ENCODE measurements around the gene FLNA.
A peak's percentile ranks its signal among the peaks of the same experiment; 100 is the strongest.
"Not testable (repeated sequence)": the region's sequence is repeated elsewhere in the genome, so short reads cannot be mapped to it uniquely, and the experiment has no call there.

The FLNA gene

DNA sequence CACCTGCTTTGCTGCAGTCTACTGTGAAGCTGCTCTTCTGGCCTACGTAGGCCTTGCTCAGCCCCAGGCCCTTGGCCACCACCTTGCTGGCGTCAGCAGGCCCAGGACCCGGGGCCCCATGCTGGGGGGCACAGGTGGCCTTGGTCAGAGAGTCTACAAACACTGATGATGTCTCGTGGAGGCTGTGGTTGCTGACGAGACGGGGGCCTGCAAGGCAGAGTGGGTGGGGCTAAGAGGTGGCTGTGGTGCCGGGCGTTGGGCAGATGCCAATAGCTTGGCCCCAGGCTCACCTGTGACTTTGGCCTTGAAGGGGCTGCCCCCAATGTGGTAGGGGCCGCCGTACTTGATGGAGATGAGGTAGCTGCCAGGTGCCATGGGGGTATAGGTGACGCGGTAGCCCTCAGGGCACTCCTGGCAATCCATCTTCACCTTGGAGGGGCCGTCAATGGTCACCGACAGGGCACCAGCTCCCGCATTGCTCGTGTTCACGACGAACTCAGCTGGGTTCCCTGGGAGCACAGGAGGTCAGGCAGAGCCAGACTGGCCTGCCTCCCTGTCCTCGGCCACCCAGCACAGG is 25.0 kb downstream of the FLNA start:
- intact Hi-C loops (cut with DNase I): no loop called here
- peak in 4 of 10 donors; percentile 4 to 84 (median 49) for DNase-seq

DNA sequence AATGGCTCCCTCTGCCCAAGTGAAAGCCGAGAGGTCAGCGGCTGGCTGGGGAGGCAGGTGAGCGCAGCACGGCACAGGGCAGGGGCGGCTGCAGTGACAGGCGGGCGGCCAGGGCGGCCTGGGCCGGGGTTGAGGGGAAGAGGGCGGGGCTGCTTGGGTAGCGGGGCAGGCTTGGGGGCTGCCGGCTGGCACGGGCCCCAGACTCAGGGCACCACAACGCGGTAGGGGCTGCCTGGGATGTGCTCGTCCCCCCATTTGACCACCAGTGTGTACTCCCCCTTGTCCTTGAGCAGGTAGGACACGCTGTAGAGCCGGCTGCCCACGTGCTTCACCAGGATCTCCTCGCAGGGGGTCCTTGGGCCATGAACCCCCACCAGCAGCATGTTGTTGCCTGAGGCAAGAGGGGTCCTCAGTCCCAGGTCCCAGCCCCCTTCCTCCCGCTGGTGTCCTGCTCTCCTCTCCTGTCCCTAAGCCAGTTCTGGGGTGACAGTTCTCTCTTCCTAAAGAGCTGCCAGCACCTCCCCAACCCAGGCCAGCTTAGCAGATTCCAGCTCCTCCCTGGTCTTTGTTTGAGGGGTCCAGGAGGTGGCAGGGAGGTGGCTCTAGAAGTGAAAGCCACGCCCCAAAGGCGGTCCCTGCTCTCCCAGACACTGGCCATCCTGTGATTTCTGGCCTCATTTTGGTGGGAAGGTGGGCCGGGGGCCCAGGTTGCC is 25.6 kb downstream of the FLNA start:
- peak in 1 of 10 donors; percentile 79 for DNase-seq
- intact Hi-C loops (cut with DNase I): no loop called here

- intact Hi-C loops (cut with DNase I): no loop called here
- DNase-seq: no peak
Observed at GRCh38 chrX:154348114-154348531, 26.3 kb downstream of the FLNA start.

DNA sequence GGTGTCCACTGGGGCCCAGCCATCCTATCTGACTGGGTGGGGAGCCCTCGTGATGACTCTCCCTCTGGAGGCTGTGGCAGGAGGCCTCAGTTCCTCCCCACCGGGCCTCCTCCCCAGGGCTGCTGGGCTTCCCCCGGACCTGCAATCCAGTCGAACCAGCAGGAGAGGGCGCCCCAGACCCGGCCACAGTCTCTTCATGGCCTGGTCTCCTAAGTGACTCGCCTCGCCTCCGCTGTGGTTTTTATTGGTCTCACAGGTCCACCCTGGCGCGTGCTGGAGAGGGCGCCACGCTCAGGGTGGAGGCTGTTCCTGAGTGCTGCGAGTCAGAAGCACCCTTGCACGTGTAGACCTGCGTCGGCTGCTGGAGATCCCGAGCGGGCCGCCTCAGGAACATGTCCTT is 30.8 kb downstream of the FLNA start:
- intact Hi-C loops (cut with DNase I); DNase-seq: not testable (repeated sequence)

GRCh38 chrX:154343063-154343462 is 31.4 kb downstream of the FLNA start:
- DNase-seq; intact Hi-C loops (cut with DNase I): not testable (repeated sequence)

DNA sequence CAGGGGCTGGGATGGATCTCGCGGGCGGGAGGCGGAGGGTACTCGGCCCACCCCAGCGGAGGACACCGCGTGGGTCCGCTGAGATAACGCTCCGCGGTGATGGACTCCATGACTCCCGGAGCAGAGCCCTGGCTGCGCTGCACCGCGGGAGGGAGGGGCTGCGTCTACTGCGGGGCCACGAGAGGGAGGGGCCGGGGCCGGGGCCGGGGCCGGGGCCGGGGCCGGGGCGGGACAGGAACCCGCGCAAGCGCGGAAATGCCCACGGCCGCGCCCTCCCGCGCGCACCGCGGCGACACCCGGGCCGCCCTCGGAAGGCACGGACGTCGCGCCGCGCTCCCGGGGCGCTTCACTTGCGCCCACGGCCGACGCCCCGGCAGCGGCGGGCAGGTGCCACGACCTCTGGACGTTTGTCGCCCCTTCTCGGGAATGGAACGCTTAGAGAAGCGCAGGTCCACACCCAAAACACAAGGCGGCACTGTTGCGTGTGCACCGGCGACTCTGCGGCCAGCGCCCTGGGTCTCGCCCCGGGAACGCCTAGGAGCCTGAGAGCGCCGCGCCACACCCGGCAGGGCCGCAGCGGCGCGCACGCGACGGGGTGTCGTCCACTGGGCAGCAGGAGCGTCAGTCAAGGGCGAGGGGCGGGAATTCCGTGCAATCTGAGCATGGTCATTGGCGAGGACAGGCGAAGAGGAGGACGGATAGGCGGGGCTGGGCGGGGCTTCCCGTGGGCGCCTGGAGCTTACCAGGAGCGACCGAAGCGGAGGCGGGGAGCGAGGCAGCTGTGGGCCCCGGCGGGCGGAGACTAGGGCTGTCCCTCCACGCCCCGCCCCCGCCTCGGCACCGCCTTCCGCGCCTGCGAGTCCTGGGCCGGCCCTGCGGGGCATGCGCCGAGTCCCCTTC is 32.8 kb downstream of the FLNA start:
- DNase-seq: peak in 1 of 10 donors; percentile 44
- intact Hi-C loops (cut with DNase I): not testable (repeated sequence)

DNA sequence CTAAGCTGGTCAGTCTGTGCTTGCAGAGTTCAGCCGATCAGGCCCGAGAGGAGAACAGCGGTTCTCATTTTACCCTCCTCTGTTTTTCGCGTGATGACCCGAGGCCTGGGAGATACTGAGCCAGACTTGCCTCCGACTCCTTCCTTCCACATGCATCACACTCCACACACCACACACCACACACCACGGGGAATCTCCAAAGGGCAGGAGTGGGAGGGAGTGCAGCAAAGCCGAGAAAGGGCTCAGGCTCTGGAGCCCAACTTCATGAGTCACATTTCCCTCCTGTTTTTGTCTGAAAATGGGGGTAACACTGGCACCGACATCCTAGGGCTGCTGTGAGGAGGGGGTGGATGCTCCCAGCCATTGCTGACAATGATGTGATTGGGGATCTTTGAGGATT is 39.9 kb downstream of the FLNA start:
- intact Hi-C loops (cut with DNase I): no loop called here
- DNase-seq: peak in 2 of 10 donors; percentile 19 to 53

DNA sequence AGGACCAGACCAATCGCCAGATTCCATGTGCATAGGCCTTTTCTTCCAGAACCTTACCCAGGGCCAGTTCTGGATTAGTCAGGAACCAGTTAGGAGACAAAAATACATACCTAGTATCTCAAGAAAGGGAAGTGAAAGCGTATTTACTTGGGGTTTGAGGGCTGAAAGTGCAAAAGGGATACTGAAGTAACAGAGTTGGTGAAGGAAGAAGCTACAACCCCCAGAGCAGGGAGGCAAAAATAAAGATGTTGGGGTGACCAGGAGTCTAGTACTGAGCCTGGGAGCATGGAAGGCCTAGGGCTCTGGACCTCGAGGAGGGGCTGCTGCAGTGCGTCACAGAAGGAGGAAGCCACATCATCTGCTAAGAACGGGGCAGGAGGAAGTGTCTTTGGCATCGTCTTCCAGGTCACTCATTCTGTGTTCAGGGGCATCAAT is 40.6 kb downstream of the FLNA start:
- intact Hi-C loops (cut with DNase I): no loop called here
- peak in 2 of 10 donors; percentile 10 to 33 for DNase-seq

GRCh38 chrX:154333116-154333515 is 41.3 kb downstream of the FLNA start:
- intact Hi-C loops (cut with DNase I): no loop called here
- DNase-seq: peak in 2 of 10 donors; percentile 52 to 59

GRCh38 chrX:154332561-154332960 is 41.9 kb downstream of the FLNA start:
- DNase-seq: peak in 2 of 10 donors; percentile 78 to 79
- intact Hi-C loops (cut with DNase I): no loop called here

DNA sequence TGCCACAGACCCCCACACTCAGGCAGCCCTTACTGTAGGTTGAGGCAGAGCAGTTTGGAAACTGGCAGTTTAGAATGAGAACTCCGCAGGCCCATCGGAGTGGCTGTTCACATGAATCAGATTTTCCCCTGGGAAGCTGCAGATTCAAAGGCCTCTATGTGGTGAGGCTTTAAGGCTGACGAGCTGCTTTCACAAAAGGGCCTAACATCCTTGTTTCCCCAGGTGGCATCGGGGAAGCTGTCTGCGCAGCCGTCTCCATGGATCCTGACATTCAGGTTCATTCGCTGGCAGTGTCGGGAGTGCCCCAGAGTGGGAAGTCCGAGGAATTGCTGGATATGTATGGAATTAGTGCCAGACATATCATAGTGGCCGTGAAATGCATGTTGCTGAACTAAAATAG is 45.1 kb downstream of the FLNA start:
- intact Hi-C loops (cut with DNase I): no loop called here
- peak in 2 of 10 donors; percentile 7 to 57 for DNase-seq

DNA sequence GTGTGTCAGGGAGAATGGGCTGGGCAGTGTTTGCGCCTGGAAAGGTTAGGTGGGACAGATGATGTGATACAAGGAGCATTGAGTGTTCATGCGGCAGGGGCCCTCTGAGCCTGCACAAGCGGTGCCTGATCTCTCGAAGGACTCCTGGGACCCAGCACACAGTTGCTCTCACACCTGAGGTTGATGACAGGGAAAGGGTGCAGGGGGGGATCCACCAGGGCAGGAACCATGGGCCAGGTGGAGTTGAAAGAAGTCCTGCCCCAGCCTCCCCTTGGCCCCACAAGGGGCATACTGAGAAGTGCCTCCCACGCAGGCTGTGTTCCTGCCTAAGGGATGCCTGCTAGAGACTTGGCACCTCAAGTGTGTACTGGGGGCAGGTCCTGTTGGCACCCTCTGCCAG is 45.8 kb downstream of the FLNA start:
- peak in 2 of 10 donors; percentile 54 to 62 for DNase-seq
- intact Hi-C loops (cut with DNase I): no loop called here

DNA sequence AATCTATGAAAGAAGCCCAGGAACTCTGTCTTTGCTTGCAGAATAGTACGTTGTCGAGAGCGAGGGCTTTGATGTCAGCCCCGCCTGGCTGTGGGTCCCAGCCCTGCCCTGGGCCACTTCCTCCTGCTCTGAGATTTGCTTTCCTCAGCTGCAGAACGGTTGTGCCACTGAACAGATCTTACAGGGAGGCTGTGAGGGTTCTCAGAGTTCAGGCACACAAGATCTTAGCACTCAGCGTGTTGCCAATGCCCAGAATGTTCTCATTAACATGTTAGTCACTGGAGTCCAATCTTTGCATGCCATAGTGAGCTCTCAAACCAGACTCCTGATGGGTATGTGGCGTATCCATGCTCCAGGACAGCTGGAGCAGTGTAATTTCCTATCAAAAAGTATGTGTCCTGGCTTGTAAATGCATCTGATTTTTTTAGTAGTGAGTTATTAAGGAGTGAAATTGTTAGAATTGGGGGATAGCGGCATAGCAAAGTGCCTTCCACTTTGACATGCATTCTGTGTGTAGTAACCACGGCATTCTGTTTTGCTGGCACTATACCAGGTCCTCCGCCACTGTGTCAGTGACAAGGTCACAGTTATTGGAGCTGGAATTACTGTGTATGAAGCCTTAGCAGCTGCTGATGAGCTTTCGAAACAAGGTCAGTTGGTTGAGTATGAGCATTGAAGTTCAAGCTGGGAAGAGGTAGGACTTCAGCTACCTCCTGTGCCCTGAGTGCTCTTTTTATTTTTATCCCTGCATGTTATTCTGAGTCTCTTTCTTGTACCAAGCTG is 47.2 kb downstream of the FLNA start:
- DNase-seq: peak in 2 of 10 donors; percentile 50 to 56
- intact Hi-C loops (cut with DNase I): no loop called here

- peak in 2 of 10 donors; percentile 8 to 26 for DNase-seq
- intact Hi-C loops (cut with DNase I): no loop called here
Observed at GRCh38 chrX:154325541-154325940, 48.9 kb downstream of the FLNA start.

GRCh38 chrX:154323537-154323936 is 50.9 kb downstream of the FLNA start:
- DNase-seq: peak in 2 of 10 donors; percentile 24 to 29
- intact Hi-C loops (cut with DNase I): no loop called here

DNA sequence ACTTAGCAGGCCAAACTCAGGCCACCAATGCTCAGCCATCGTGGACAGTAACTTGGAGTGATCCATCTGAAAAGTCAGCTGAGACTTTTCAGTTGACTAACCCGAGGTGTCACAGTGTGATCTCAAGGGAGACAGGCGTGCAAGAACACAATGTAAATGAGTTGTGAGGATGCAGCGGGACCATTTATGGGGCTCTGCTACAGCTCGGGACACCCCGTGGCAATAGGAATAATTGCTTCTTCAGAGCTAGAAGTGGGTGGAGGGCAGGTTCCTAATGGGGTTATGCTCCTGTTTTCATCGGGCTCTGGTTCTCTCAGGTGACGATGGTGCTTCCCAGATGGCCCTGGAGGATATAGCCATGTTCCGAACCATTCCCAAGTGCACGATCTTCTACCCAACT is 51.5 kb downstream of the FLNA start:
- intact Hi-C loops (cut with DNase I): no loop called here
- DNase-seq: peak in 1 of 10 donors; percentile 51

- intact Hi-C loops (cut with DNase I): no loop called here
- DNase-seq: peak in 5 of 10 donors; percentile 8 to 85 (median 22)
Observed at GRCh38 chrX:154321594-154321993, 52.8 kb downstream of the FLNA start.

GRCh38 chrX:154321152-154321551 is 53.3 kb downstream of the FLNA start:
- DNase-seq: peak in 1 of 10 donors; percentile 26
- intact Hi-C loops (cut with DNase I): no loop called here

- intact Hi-C loops (cut with DNase I): no loop called here
- peak in 2 of 10 donors; percentile 55 to 77 for DNase-seq
Observed at GRCh38 chrX:154320406-154320805, 54.0 kb downstream of the FLNA start.

GRCh38 chrX:154317391-154317995 is 56.9 kb downstream of the FLNA start:
- intact Hi-C loops (cut with DNase I): no loop called here
- peak in 2 of 10 donors; percentile 47 to 49 for DNase-seq

All from posterior cingulate gyrus (tissue), 11 donors.